ENCODE data around the gene ALOX12. TPM values are rescaled to one million over a fixed set of nuclear protein-coding genes. Genes with fewer than 3 reads are reported as not detected.
A peak's percentile ranks its signal among the peaks of the same experiment; 100 is the strongest.

The ALOX12 gene
- total RNA-seq, 2 donors from 2014 or later: 2.0 TPM; not detected in 1

GRCh38 chr17:7016886-7017826, 21.3 kb downstream of the ALOX12 start:
- intact Hi-C loops (cut with DNase I): no loop called here
- H3K4me3 ChIP-seq: no peak overlapping the region
- TF ChIP-seq CTCF (IDR thresholded peaks at IDR 0.05): no peak
- DNase-seq: no peak
- peak overlapping the region; percentile 21 to 37 for H3K9ac ChIP-seq (ENCODE audit: low read depth in 2 of 2, low read length in 2 of 2)
- H3K27me3 ChIP-seq: no peaks in the 10 kb centered on the region
- H3K4me1 ChIP-seq: no peaks in the 10 kb centered on the region
- H3K9me3 ChIP-seq: no peaks in the 10 kb centered on the region
- no peaks in the 10 kb centered on the region for H3K36me3 ChIP-seq
- peak overlapping the region; percentile 57 for H3K27ac ChIP-seq

DNA sequence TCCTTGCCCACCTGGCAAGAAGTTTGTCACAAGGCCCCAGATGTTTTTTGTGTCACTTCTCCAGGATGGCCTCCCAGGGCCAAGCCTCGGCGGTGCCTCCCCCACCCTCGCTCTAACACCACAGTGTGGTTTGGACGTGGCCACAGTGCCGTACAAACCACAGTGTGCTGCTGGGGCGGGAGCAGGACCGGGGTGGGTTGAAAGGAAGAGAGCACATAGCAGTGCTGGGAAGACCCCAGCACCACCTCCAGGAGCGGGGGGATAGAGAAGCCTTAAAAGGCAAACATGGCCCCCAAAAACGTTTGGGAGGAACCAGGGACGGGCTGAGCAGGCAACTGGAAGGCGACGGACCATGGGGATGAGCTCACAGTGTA, 22.0 kb downstream of the ALOX12 start:
- DNase-seq: no peak
- H3K9me3 ChIP-seq: no peaks in the 10 kb centered on the region
- no peak overlapping the region for H3K4me3 ChIP-seq
- peak overlapping the region in 1 of 2 donors; percentile 67 for H3K9ac ChIP-seq (ENCODE audit: low read depth in 2 of 2, low read length in 2 of 2)
- intact Hi-C loops (cut with DNase I): no loop called here
- H3K27me3 ChIP-seq: no peaks in the 10 kb centered on the region
- no peak for TF ChIP-seq CTCF (IDR thresholded peaks at IDR 0.05)
- no peaks in the 10 kb centered on the region for H3K4me1 ChIP-seq
- peak overlapping the region; percentile 57 for H3K27ac ChIP-seq
- no peaks in the 10 kb centered on the region for H3K36me3 ChIP-seq

DNA sequence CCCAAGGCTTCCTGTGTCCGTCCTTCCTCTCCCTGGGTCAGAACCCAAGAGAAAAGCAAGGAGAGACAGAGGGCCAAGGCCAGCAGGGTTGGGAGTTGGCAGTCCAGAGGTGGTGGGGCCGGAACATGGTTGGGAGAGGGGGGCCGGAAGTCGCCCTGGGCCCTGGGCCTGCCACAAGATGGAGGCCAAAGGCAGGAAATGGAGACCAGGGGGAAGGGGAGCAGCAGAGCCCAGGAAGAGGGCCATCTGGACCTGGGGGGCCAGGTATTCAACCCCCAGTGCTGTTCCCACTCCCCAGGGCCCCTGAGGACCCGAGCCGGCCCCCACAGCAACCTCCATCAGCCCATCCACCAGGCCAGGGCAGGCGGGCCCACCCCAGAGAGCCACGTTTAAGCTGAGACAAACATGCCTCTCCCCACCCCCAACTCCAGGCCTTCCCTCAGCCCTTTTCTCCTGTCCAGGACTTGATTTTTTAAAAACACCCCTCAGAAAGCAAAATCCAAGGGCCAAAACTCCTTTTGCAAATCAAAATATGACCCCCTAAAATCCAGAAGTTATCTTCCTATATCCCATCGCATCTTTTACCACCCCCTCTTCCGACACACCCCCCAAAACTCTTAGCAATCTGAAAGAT, 22.6 kb downstream of the ALOX12 start:
- peak overlapping the region; percentile 56 to 76 for H3K9ac ChIP-seq (ENCODE audit: low read depth in 2 of 2, low read length in 2 of 2)

DNA sequence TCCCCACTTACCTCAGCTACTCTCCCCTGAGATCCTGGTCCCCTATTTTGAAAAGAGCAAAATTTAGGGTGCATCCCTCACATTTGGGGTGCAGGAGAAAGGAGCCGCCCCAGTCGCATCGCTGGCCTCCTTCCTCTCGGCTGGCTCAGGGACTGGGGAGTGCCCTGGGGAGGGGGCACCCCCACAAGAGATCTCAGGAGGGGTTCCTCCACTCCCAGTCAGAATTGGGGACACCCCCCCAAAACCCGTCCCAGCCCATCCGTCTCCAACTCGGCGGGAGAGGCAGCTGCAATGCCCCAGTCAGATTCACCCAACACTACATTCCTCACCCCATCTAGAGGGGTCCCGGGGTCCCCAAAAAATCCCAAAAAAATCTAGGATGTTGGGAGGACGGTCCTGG, 23.5 kb downstream of the ALOX12 start:
- peak overlapping the region; percentile 57 for H3K27ac ChIP-seq
- intact Hi-C loops (cut with DNase I): no loop called here
- H3K4me3 ChIP-seq: peak overlapping the region; percentile 30
- H3K4me1 ChIP-seq: no peaks in the 10 kb centered on the region
- H3K9me3 ChIP-seq: no peaks in the 10 kb centered on the region
- H3K9ac ChIP-seq (ENCODE audit: low read depth in 2 of 2, low read length in 2 of 2): peak overlapping the region; percentile 74 to 76
- no peaks in the 10 kb centered on the region for H3K36me3 ChIP-seq
- no peaks in the 10 kb centered on the region for H3K27me3 ChIP-seq
- TF ChIP-seq CTCF (IDR thresholded peaks at IDR 0.05): no peak
- no peak for DNase-seq

More for the DNA sequence above, 22.6 kb downstream of the ALOX12 start:
- intact Hi-C loops (cut with DNase I): no loop called here
- Histone ChIP-seq H3K9me3 (no peaks in the 10 kb centered on the region), H3K4me3 (peak overlapping the region; percentile 30), H3K27ac (peak overlapping the region; percentile 57), H3K36me3 (no peaks in the 10 kb centered on the region), H3K27me3 (no peaks in the 10 kb centered on the region), H3K4me1 (no peaks in the 10 kb centered on the region)
- TF ChIP-seq CTCF (IDR thresholded peaks at IDR 0.05): no peak
- DNase-seq: peak; percentile 29

DNA sequence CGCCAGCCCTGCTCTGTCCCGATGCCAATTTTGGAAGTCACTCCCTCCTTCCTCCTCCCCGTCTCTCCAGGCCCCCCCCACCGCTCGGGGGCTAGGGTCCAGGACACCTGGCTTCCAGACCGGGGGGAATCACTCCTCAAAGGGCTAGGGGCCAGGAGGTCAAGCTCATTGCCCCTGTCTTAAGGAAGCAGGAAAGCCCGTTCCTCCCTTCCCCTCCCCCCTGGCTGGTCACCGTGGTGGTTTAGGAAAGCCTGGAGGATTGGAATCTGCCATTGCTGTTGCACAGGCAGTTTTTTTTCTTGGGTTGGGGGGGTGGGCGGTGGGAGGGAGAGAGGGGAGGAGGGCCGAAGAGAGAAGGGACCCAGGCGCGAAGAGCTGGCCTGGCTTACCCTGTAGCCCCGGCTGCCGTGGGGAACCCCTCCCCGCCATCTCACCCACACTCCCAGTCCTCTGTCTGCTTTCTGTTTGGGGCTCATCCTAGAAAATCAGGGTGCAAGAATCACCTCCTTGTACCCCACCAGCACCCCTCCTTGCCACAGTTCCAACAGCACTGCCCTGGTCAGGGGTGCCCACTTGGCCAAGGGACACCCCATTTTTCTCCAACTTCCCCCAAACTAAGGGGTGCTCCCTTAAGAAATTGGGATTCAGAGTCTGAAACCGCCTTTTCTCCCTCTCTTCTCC, 24.1 kb downstream of the ALOX12 start:
- Histone ChIP-seq H3K27ac (peak overlapping the region; percentile 57), H3K4me1 (no peaks in the 10 kb centered on the region), H3K9me3 (no peaks in the 10 kb centered on the region), H3K9ac (ENCODE audit: low read depth in 2 of 2, low read length in 2 of 2) (peak overlapping the region; percentile 74 to 76), H3K4me3 (peak overlapping the region; percentile 30), H3K27me3 (no peaks in the 10 kb centered on the region), H3K36me3 (no peaks in the 10 kb centered on the region)
- no peak for TF ChIP-seq CTCF (IDR thresholded peaks at IDR 0.05)
- peak; percentile 58 for DNase-seq
- intact Hi-C loops (cut with DNase I): loop anchor here (5.0 kb wide), 1 partner anchor 108 kb away; no protein-coding TSS in a partner anchor
